HCT116 (cell line): Measurements from ENCODE around the gene CTXN1. TPM values are rescaled to one million over a fixed set of nuclear protein-coding genes. Genes with fewer than 3 reads are reported as not detected.

Source experiments
- ATAC-seq: fragments of 200-7000 bp; cut with Tn5 transposase; 2 replicates; pipeline ENCODE4 v1.9.1; 2020; ENCODE audit warnings: mild to moderate bottlenecking, moderate library complexity
- BruUV-seq: library from RNA; stranded (reverse); fragments of 400-500 nt; replicated peaks from 2 replicates; lab custom pipeline; 2021; lab: Mats Ljungman, UMichigan
- CTCF ChIA-PET: fragments of 300-600 bp; sonication (Branson Sonifier 250); formaldehyde crosslinking; loops from one replicate; lab custom pipeline; 2021; ENCODE audit warnings: antibody characterized with exemption; lab: Charles Lee
- POLR2A ChIA-PET: fragments of 300-600, 350-600 bp; sonication (Branson Sonifier 250); formaldehyde crosslinking; loops from one replicate; lab custom pipeline; 2021; ENCODE audit warnings: antibody characterized with exemption; lab: Charles Lee
- RAD21 ChIA-PET, 2 experiments: fragments of 300-600 bp; sonication (Branson Sonifier 250); formaldehyde crosslinking; loops; one replicate each; lab custom pipeline; 2023; ENCODE audit warnings: low total read pairs in 2 of 2; ENCODE audit not compliant: uncharacterized antibody in 2 of 2, unreplicated experiment in 2 of 2, low non-redundant PET in 1 of 2; lab: Charles Lee
- DNase-seq: peaks from one replicate; pipeline ENCODE4 v3.0.0-alpha.2; 2010; ENCODE audit warnings: low read depth, low spot score
- H2AFZ ChIP-seq: fragments of 200-600 bp; shearing (Covaris generic), sonication (generic); 2 replicates; pipeline ENCODE4 v1.6.1; 2017; ENCODE audit warnings: low read depth, mixed run types, mixed read lengths, antibody characterized with exemption, low read length; ENCODE audit not compliant: poor library complexity, severe bottlenecking
- H3K27ac ChIP-seq: 2 replicates; pipeline ENCODE4 v1.5.1; 2012; ENCODE audit warnings: low read depth, low read length
- H3K27me3 ChIP-seq: fragments of 200-600 bp; sonication (generic); 2 replicates; pipeline ENCODE4 v1.6.1; 2016; ENCODE audit warnings: mixed run types, low read length, mixed read lengths; ENCODE audit not compliant: insufficient read depth
- H3K36me3 ChIP-seq, 2 experiments: fragments of 200-500 bp in 1 of 2; fragments of 200-600 bp in 1 of 2; sonication (Bioruptor generic) in 1 of 2; sonication (generic) in 1 of 2; 2 replicates each; pipeline versions ENCODE4 v1.5.1 to v1.6.1; 2014 to 2016; ENCODE audit warnings: low read length in 2 of 2, inconsistent platforms in 1 of 2, mixed read lengths in 1 of 2, mixed run types in 1 of 2; ENCODE audit not compliant: insufficient read depth in 2 of 2, control insufficient read depth in 1 of 2
- H3K4me1 ChIP-seq, 2 experiments: fragments of 200-600 bp in 1 of 2; sonication (generic) in 1 of 2; 2 replicates each; pipeline versions ENCODE4 v1.5.1 to v1.6.1; 2012 to 2017; ENCODE audit warnings: low read length in 2 of 2, inconsistent platforms in 1 of 2, mild to moderate bottlenecking in 1 of 2, mixed read lengths in 1 of 2, mixed run types in 1 of 2, moderate library complexity in 1 of 2; ENCODE audit not compliant: insufficient read depth in 2 of 2, control insufficient read depth in 1 of 2
- H3K4me2 ChIP-seq: fragments of 200-600 bp; sonication (generic); 2 replicates; pipeline ENCODE4 v1.6.1; 2017; ENCODE audit warnings: mixed run types, low read length, mixed read lengths
- H3K4me3 ChIP-seq, 2 experiments: fragments of 200-600 bp in 1 of 2; sonication (generic) in 1 of 2; replicated peaks in 1 of 2; 2 replicates each; pipeline ENCODE4 v1.5.1; 2011 to 2016; ENCODE audit warnings: low read length in 2 of 2, control low read depth in 1 of 2, low read depth in 1 of 2, mild to moderate bottlenecking in 1 of 2, mixed read lengths in 1 of 2, mixed run types in 1 of 2
- H3K79me2 ChIP-seq: fragments of 200-600 bp; sonication (generic); 2 replicates; pipeline ENCODE4 v1.6.1; 2017; ENCODE audit warnings: mild to moderate bottlenecking, mixed run types, low read length, moderate library complexity, mixed read lengths; ENCODE audit not compliant: insufficient read depth
- H3K9ac ChIP-seq: fragments of 200-600 bp; sonication (generic); 2 replicates; pipeline ENCODE4 v1.6.1; 2016; ENCODE audit warnings: low read length, mixed read lengths
- H3K9me2 ChIP-seq: fragments of 200-600 bp; sonication (generic), shearing (Covaris generic); 2 replicates; pipeline ENCODE4 v1.6.1; 2017; ENCODE audit warnings: mixed run types, mild to moderate bottlenecking, moderate library complexity; ENCODE audit not compliant: insufficient read depth
- H3K9me3 ChIP-seq, 2 experiments: fragments of 200-500 bp in 1 of 2; fragments of 200-600 bp in 1 of 2; sonication (Bioruptor generic) in 1 of 2; sonication (generic) in 1 of 2; 2 replicates each; pipeline ENCODE4 v1.6.1; 2014 to 2017; ENCODE audit warnings: low read length in 2 of 2, mixed read lengths in 2 of 2, inconsistent platforms in 1 of 2, low read depth in 1 of 2, mild to moderate bottlenecking in 1 of 2, mixed run types in 1 of 2, moderate library complexity in 1 of 2; ENCODE audit not compliant: control insufficient read depth in 1 of 2, insufficient read depth in 1 of 2
- H4K20me1 ChIP-seq: fragments of 200-600 bp; sonication (generic), shearing (Covaris generic); 2 replicates; pipeline ENCODE4 v1.6.1; 2017; ENCODE audit warnings: mixed run types, mild to moderate bottlenecking, moderate library complexity; ENCODE audit not compliant: insufficient read depth
- CBX3 ChIP-seq: IDR thresholded peaks from 2 replicates; pipeline ENCODE4 v1.6.1; 2012; ENCODE audit warnings: low read depth
- CEBPB ChIP-seq: IDR thresholded peaks from 2 replicates; pipeline ENCODE4 v1.6.1; 2012; ENCODE audit warnings: low read depth
- EZH2 ChIP-seq: fragments of 200-600 bp; sonication (generic); IDR thresholded peaks from 2 replicates; pipeline ENCODE4 v1.6.1; 2017; ENCODE audit warnings: antibody characterized with exemption, mixed run types
- MAX ChIP-seq: IDR thresholded peaks from 2 replicates; pipeline ENCODE4 v1.6.1; 2012
- REST ChIP-seq: IDR thresholded peaks from 2 replicates; pipeline ENCODE4 v1.6.1; 2012; ENCODE audit warnings: low read depth
- SRF ChIP-seq: IDR thresholded peaks from 2 replicates; pipeline ENCODE4 v1.6.1; 2012; ENCODE audit warnings: low read depth
- TCF7L2 ChIP-seq: IDR thresholded peaks from 2 replicates; pipeline ENCODE4 v1.7.0; 2011; ENCODE audit warnings: borderline replicate concordance, inconsistent platforms; ENCODE audit not compliant: insufficient read depth, insufficient read length; ENCODE audit errors: extremely low read depth
- YY1 ChIP-seq: IDR thresholded peaks from 2 replicates; pipeline ENCODE4 v1.6.1; 2011; ENCODE audit warnings: low read length, low read depth, moderate library complexity, mild to moderate bottlenecking; ENCODE audit not compliant: insufficient replicate concordance; ENCODE audit errors: extremely low read depth
- intact Hi-C: fragments of 100-400 bp; cut with micrococcal nuclease; formaldehyde crosslinking; loops from 2 replicates; pipeline ENCODE4 v1.10.0; 2022
- total RNA-seq: library from RNA; stranded (reverse); gene quantifications from one replicate; pipeline ENCODE4 v1.2.1, GENCODE V29; 2021; ENCODE audit not compliant: unreplicated experiment

CTXN1 gene
- total RNA-seq, 1 experiment from 2014 or later: 56.0 TPM

- ChIA-PET POLR2A (no interaction called here), CTCF (interaction anchor here (1.8 kb wide), 1 partner anchor 9 kb away, joined by 6 read pairs; the partner anchor contains the start of gene TIMM44)
- no peak overlapping the region for H3K4me3 ChIP-seq
Observed at GRCh38 chr19:7953060-7953459, 27.1 kb upstream of the CTXN1 start.

More at GRCh38 chr19:7953060-7953459, 27.1 kb upstream of the CTXN1 start:
- no peaks in the 10 kb centered on the region for H3K27me3 ChIP-seq
- H2AFZ ChIP-seq: no peak overlapping the region
- no peaks in the 10 kb centered on the region for H3K79me2 ChIP-seq
- H3K4me1 ChIP-seq: peaks cover 0 to 8% of the 10 kb centered on the region in 2 experiments; a peak in 1 of 4 replicates
- no peaks in the 10 kb centered on the region for H3K9me2 ChIP-seq
- no peak for TF ChIP-seq SRF
- TF ChIP-seq EZH2: no peak
- no peak for TF ChIP-seq REST
- TF ChIP-seq MAX: no peak
- no peak for TF ChIP-seq TCF7L2
- TF ChIP-seq CEBPB: no peak
- TF ChIP-seq CBX3: no peak
- TF ChIP-seq YY1: no peak
- no peaks in the 10 kb centered on the region for H3K9me3 ChIP-seq
- DNase-seq: no peak
- H3K4me2 ChIP-seq: no peak overlapping the region
- intact Hi-C loops: no loop called here
- no peak overlapping the region for H3K27ac ChIP-seq
- H3K9ac ChIP-seq: no peak overlapping the region
- ATAC-seq: no peak
- RAD21 ChIA-PET: no interaction called here
- no peaks in the 10 kb centered on the region for H4K20me1 ChIP-seq
- no peaks in the 10 kb centered on the region for H3K36me3 ChIP-seq
- no TSS peak for BruUV-seq
